GM12873 (cell line): ENCODE measurements around the gene HBS1L.

Source experiments
- TF ChIP-seq, protein P1 (sequence below): IDR thresholded peaks from 2 replicates; pipeline ENCODE4 v1.5.1; 2012; ENCODE audit warnings: low read depth, mild to moderate bottlenecking, moderate library complexity, low read length, control low read depth; ENCODE audit not compliant: insufficient read depth; ENCODE audit errors: missing control alignments

HBS1L gene

DNA sequence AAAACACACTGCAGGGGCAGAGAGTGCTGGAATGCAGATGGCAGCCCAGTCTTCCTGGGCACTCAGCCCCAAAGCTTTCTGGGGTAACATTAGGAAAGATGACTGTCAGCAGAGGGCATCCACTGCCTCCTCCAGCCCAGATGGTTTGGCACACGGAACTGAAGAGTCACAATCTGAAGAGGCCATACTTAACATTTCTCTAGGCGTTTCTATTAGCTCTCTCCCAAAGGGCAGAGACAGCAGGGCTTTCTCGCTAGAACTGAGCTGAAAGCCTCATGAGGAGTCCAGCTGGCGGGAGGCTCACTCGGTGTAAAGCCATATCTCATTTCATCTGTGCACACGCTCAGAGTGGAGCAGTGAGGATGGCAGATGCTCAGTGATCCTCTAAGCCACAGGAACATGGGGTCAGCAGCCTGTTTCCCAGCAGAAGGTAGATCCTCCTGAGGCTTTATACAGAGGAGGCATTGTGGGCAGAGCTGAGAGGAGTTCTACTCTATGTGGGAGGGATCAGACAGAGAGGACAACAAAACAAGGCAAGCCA, 132.8 kb downstream of the HBS1L start:
- TF ChIP-seq, protein P1, sequence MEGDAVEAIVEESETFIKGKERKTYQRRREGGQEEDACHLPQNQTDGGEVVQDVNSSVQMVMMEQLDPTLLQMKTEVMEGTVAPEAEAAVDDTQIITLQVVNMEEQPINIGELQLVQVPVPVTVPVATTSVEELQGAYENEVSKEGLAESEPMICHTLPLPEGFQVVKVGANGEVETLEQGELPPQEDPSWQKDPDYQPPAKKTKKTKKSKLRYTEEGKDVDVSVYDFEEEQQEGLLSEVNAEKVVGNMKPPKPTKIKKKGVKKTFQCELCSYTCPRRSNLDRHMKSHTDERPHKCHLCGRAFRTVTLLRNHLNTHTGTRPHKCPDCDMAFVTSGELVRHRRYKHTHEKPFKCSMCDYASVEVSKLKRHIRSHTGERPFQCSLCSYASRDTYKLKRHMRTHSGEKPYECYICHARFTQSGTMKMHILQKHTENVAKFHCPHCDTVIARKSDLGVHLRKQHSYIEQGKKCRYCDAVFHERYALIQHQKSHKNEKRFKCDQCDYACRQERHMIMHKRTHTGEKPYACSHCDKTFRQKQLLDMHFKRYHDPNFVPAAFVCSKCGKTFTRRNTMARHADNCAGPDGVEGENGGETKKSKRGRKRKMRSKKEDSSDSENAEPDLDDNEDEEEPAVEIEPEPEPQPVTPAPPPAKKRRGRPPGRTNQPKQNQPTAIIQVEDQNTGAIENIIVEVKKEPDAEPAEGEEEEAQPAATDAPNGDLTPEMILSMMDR, result no peak

DNA sequence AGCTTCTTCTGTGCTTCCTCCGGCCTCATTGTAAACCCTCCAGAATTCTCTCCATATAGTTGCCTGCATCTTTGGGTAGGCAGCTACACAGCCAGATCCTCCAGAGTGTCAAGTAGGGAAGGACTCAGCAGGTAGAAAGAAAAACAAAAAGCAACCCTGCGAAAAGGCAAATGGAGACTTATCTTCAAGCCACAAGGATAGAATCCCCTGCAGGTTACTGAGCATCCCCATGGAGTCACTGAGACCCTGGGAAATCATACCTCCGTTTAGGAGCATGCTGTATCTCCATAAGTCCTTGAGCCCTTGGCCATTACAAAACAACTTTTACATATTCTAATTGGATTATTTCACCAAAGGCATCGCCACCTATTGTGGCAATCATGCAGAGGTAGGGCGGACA, 133.3 kb downstream of the HBS1L start:
- TF ChIP-seq, protein P1, result no peak

DNA sequence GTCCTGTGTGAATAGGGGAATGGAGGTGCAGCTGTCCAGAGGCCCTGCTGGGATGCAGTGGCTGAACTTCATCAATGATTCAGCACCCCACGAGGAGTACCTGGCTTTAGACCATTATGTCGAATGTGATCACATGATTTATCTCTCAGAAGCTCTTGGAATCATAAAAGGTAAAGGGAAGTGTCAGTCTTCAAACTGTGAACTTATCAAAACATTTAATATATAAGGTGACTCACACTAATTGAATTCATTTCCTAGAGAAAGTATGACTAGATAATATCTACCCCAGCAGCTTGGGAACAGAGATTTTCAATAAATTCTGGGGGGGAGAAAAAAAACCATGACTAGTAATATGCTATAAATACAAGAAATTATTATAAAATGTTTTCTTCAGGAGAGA, 134.2 kb downstream of the HBS1L start:
- TF ChIP-seq, protein P1, result no peak

DNA sequence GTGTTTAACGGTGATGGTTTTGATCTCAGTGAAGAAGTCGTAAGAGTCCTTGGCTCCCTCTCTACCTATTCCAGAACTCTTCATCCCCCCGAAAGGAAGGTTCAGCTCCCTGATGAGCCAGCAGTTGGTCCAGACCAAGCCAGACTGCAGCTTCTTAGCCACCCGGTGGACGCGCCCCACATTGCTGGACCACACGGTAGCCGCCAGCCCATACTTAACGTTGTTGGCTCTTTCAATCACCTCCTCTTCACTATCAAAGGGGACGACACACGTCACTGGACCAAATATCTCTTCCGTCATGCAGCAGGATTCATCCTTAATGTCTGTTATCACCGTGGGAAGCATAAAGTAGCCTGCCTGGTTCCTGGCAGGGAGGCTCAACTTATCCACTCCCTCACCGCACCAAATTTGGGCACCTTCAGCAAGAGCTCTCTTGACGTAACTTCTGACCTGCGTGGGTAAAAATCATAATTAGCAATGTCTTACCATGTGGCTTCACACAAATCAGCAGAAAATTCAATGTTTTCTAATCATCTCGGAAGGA, 136.1 kb downstream of the HBS1L start:
- TF ChIP-seq, protein P1, result peak; percentile 5

DNA sequence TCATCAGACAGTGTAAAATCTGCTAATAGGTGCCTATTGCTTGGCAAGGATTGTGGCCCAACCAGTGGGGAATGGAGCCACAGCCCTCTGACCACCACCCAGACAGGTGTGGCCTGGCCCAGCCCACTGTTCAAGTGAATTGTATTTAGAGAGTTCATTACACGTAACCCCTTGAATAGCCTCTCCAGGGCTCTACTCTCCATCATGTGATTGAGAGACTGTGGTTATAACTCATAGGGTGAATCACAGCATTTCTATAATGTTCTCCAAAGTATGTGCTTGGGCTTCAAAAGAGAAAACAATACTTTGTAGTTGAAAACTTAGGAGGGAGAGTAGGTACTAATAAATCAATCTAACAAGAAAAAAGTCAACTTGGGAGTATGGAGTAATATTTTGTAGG, 143.1 kb downstream of the HBS1L start:
- TF ChIP-seq, protein P1, result no peak

DNA sequence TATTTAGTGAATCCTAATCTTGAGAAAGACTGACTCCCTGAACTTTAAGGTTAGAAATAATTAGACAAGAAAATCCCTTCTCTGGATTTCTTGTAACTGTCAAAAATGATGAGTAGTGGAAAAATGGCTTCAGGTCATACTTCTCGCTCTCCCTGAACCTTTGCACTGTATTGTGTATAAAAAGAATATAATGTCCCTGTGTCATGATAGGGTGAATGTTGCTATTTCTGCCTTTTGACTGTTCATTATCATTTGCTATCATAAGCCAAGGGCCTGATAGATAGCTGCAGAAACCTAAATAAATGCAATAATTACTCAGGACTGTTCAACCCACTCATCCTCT, 144.1 kb downstream of the HBS1L start:
- TF ChIP-seq, protein P1, result no peak
